GM12878 (cell line): ENCODE results near the gene PTPN2. TPM values are rescaled to one million over a fixed set of nuclear protein-coding genes. Genes with fewer than 3 reads are reported as not detected.

ENCODE experiments used
- CBX3 ChIP-seq: fragments of 200-600 bp; sonication (generic); IDR thresholded peaks from 2 replicates; pipeline ENCODE4 v1.6.1; 2016; ENCODE audit warnings: low read depth, borderline replicate concordance
- CTCF ChIP-seq, 3 experiments: IDR thresholded peaks in 2 of 3; conservative IDR thresholded peaks in 1 of 3; 2 replicates each; pipeline ENCODE4 v1.5.1; 2011; ENCODE audit warnings: low read depth in 3 of 3, low read length in 3 of 3, mild to moderate bottlenecking in 3 of 3, control low read depth in 2 of 3, moderate library complexity in 2 of 3, inconsistent platforms in 1 of 3, mixed read lengths in 1 of 3; ENCODE audit not compliant: control insufficient read depth in 2 of 3, insufficient read depth in 1 of 3; ENCODE audit errors: extremely low read depth in 1 of 3
- FOS ChIP-seq: IDR thresholded peaks from 3 replicates; pipeline ENCODE4 v1.6.1; 2011; ENCODE audit warnings: borderline replicate concordance; ENCODE audit not compliant: insufficient read length; ENCODE audit errors: extremely low read depth
- MTA2 ChIP-seq: fragments of 450-650 bp; IDR thresholded peaks from 2 replicates; pipeline ENCODE4 v1.6.1; 2016; ENCODE audit warnings: low read depth, mild to moderate bottlenecking, moderate library complexity
- MXI1 ChIP-seq: fragments of 150-350 bp; IDR thresholded peaks from 2 replicates; pipeline ENCODE4 v1.6.1; 2011; ENCODE audit warnings: low read depth, mild to moderate bottlenecking, inconsistent platforms, low read length, improper control_type of control experiment
- NFIC ChIP-seq: IDR thresholded peaks from 2 replicates; pipeline ENCODE4 v1.6.1; 2012; ENCODE audit warnings: low read depth, mild to moderate bottlenecking, inconsistent platforms, low read length, moderate library complexity
- NFYA ChIP-seq: IDR thresholded peaks from 2 replicates; pipeline ENCODE4 v1.6.1; 2011; ENCODE audit warnings: low read depth, mild to moderate bottlenecking, low read length, improper control_type of control experiment, borderline replicate concordance
- NR2C1 ChIP-seq: fragments of 450-650 bp; IDR thresholded peaks from 2 replicates; pipeline ENCODE4 v1.6.1; 2017; ENCODE audit warnings: antibody characterized with exemption, mild to moderate bottlenecking, moderate library complexity
- PAX5 ChIP-seq: IDR thresholded peaks from 2 replicates; pipeline ENCODE4 v1.6.1; 2011; ENCODE audit warnings: low read depth, low read length, borderline replicate concordance
- PKNOX1 ChIP-seq: fragments of 450-650 bp; IDR thresholded peaks from 2 replicates; pipeline ENCODE4 v1.6.1; 2016; ENCODE audit warnings: mild to moderate bottlenecking
- POLR2AphosphoS5 ChIP-seq: IDR thresholded peaks from 2 replicates; pipeline ENCODE4 v1.6.1; 2011; ENCODE audit warnings: mild to moderate bottlenecking, low read length, inconsistent platforms
- RAD21 ChIP-seq: IDR thresholded peaks from 2 replicates; pipeline ENCODE4 v1.6.1; 2011; ENCODE audit warnings: mild to moderate bottlenecking, low read depth, low read length, moderate library complexity; ENCODE audit not compliant: insufficient read depth
- SIN3A ChIP-seq: IDR thresholded peaks from 2 replicates; pipeline ENCODE4 v1.6.1; 2012; ENCODE audit warnings: low read depth, low read length, improper control_type of control experiment
- SPI1 ChIP-seq: IDR thresholded peaks from 2 replicates; pipeline ENCODE4 v1.6.1; 2011; ENCODE audit warnings: low read depth, mild to moderate bottlenecking, low read length, moderate library complexity, borderline replicate concordance; ENCODE audit not compliant: insufficient read depth
- SREBF2 ChIP-seq: IDR thresholded peaks from 2 replicates; pipeline ENCODE4 v1.6.1; 2012; ENCODE audit warnings: mild to moderate bottlenecking, low read length
- TCF3 ChIP-seq: IDR thresholded peaks from 2 replicates; pipeline ENCODE4 v1.6.1; 2012; ENCODE audit warnings: low read depth, mild to moderate bottlenecking, low read length, borderline replicate concordance; ENCODE audit not compliant: insufficient read depth
- ZNF622 ChIP-seq: fragments of 450-650 bp; IDR thresholded peaks from 2 replicates; pipeline ENCODE4 v1.6.1; 2017; ENCODE audit warnings: mild to moderate bottlenecking, inconsistent platforms
- polyA plus RNA-seq, 11 experiments: library from polyadenylated mRNA; depleted of rRNA in 4 of 11; unstranded in 6 of 11; stranded (reverse) in 5 of 11; fragments of >200 nt; fragmentation: Nextera tagmentation in 4 of 11; fragmentation: Illumina TruSeq in 1 of 11; extraction: Ambion mirVana in 4 of 11; extraction: Trizol in 1 of 11; gene quantifications; 1 replicate in 1 of 11; 2 replicates in 10 of 11; pipeline versions ENCODE4 v1.2.1 to v1.2.3, GENCODE V29; 2011 to 2016; ENCODE audit warnings: inconsistent platforms in 2 of 11, missing spikeins in 2 of 11, low read depth in 1 of 11
- total RNA-seq, 4 experiments: library from RNA; depleted of rRNA in 3 of 4; stranded (reverse); fragments of >200 nt in 3 of 4; fragmentation: Illumina TruSeq in 1 of 4; extraction: Trizol in 1 of 4; gene quantifications; 2 replicates each; pipeline versions ENCODE4 v1.2.1 to v1.2.3, GENCODE V29; 2013 to 2021
- TF ChIP-seq, protein P1 (sequence below): fragments of 450-650 bp; IDR thresholded peaks from 2 replicates; pipeline ENCODE4 v1.6.1; 2017; ENCODE audit warnings: mild to moderate bottlenecking
- TF ChIP-seq, protein P2 (sequence below): fragments of 450-650 bp; IDR thresholded peaks from 2 replicates; pipeline ENCODE4 v1.6.1; 2016; ENCODE audit warnings: mild to moderate bottlenecking
- TF ChIP-seq, protein P3 (sequence below): fragments of 450-650 bp; formaldehyde crosslinking; IDR thresholded peaks from 2 replicates; pipeline ENCODE4 v1.4.0; 2022; ENCODE audit warnings: mild to moderate bottlenecking, moderate library complexity

Gene PTPN2
- total and polyA plus RNA-seq, 10 of the 15 experiments (the other 5 are each of a cell fraction or from before 2014, with no cell fraction given) = 46.5 to 86.7 (median 64.6) TPM

DNA sequence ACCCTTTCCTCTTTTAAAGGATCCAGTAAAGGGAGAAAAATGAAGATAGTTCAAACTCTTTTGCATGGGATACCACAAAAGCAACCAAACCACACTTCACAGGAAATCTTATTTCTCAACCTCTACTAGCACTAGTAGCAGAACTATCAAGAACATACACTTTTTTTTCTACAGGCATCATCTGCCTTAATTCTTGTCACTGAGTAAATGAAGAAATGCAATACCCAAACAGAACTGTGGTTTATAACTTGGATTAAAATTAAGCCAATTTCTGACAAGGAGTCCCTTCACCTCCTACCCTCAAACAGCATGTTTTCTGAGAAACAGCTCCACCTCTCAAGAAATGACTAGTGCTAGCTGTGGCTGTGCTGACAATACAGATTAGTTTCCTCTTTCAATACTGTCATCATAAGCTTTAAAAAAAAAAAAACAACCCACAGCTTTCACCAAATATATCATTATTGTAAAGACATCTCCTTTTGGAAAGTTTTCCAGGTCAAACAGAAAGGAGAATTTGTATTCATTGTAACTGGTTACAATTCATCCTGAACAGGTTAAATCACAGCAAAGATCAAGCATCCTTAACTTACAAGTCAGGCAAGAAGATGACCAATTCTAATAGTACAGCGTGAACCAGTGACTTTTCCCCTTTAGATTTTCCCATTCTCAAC lies 44.4 kb downstream of the PTPN2 start (continued):
- no peak for TF ChIP-seq CBX3
- peak; percentile 62 for TF ChIP-seq PKNOX1
- TF ChIP-seq, protein P1, sequence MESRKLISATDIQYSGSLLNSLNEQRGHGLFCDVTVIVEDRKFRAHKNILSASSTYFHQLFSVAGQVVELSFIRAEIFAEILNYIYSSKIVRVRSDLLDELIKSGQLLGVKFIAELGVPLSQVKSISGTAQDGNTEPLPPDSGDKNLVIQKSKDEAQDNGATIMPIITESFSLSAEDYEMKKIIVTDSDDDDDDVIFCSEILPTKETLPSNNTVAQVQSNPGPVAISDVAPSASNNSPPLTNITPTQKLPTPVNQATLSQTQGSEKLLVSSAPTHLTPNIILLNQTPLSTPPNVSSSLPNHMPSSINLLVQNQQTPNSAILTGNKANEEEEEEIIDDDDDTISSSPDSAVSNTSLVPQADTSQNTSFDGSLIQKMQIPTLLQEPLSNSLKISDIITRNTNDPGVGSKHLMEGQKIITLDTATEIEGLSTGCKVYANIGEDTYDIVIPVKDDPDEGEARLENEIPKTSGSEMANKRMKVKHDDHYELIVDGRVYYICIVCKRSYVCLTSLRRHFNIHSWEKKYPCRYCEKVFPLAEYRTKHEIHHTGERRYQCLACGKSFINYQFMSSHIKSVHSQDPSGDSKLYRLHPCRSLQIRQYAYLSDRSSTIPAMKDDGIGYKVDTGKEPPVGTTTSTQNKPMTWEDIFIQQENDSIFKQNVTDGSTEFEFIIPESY = peak; percentile 17; the same call in 1 of the 2 replicates
- TF ChIP-seq ZNF622 = no peak
- TF ChIP-seq, protein P2, sequence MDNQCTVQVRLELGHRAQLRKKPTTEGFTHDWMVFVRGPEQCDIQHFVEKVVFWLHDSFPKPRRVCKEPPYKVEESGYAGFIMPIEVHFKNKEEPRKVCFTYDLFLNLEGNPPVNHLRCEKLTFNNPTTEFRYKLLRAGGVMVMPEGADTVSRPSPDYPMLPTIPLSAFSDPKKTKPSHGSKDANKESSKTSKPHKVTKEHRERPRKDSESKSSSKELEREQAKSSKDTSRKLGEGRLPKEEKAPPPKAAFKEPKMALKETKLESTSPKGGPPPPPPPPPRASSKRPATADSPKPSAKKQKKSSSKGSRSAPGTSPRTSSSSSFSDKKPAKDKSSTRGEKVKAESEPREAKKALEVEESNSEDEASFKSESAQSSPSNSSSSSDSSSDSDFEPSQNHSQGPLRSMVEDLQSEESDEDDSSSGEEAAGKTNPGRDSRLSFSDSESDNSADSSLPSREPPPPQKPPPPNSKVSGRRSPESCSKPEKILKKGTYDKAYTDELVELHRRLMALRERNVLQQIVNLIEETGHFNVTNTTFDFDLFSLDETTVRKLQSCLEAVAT = peak; percentile 81
- no peak for TF ChIP-seq RAD21
- no peak for TF ChIP-seq SIN3A
- TF ChIP-seq NFIC = peak; percentile 90
- TF ChIP-seq TCF3 = no peak
- peak; percentile 47; the same call in 1 of the 2 replicates for TF ChIP-seq MXI1
- peak; percentile 60; the same call in 1 of the 2 replicates for TF ChIP-seq PAX5
- no peak for TF ChIP-seq NFYA
- TF ChIP-seq SREBF2 = no peak
- TF ChIP-seq MTA2 = peak; percentile 87
- TF ChIP-seq CTCF (IDR thresholded peaks at IDR 0.05 in 2 of 3, conservative IDR thresholded peaks at IDR 0.05 in 1 of 3; ENCODE audit: control insufficient read depth in 2 of 3, extremely low read depth in 1 of 3, insufficient read depth in 1 of 3, low read depth in 3 of 3, low read length in 3 of 3) = 0 out of 6 replicates have a peak, but pooled peaks of 1 of the 3 experiments have one; percentile 4
- TF ChIP-seq FOS = no peak
- TF ChIP-seq, protein P3, sequence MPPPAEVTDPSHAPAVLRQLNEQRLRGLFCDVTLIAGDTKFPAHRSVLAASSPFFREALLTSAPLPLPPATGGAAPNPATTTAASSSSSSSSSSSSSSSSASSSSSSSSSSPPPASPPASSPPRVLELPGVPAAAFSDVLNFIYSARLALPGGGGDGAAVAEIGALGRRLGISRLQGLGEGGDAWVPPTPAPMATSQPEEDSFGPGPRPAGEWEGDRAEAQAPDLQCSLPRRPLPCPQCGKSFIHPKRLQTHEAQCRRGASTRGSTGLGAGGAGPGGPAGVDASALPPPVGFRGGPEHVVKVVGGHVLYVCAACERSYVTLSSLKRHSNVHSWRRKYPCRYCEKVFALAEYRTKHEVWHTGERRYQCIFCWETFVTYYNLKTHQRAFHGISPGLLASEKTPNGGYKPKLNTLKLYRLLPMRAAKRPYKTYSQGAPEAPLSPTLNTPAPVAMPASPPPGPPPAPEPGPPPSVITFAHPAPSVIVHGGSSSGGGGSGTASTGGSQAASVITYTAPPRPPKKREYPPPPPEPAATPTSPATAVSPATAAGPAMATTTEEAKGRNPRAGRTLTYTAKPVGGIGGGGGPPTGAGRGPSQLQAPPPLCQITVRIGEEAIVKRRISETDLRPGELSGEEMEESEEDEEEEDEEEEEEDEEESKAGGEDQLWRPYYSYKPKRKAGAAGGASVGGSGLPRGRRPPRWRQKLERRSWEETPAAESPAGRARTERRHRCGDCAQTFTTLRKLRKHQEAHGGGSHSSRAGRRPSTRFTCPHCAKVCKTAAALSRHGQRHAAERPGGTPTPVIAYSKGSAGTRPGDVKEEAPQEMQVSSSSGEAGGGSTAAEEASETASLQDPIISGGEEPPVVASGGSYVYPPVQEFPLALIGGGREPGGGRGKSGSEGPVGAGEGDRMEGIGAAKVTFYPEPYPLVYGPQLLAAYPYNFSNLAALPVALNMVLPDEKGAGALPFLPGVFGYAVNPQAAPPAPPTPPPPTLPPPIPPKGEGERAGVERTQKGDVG = no peak
- no peak for TF ChIP-seq NR2C1
- TF ChIP-seq POLR2AphosphoS5 = peak; percentile 37; the same call in 1 of the 2 replicates
- TF ChIP-seq SPI1 = no peak
